GM19438 (cell line): ENCODE measurements around the gene NLRC5.
"Not testable (repeated sequence)": the region's sequence is repeated elsewhere in the genome, so short reads cannot be mapped to it uniquely, and the experiment has no call there.

Experiments used
- ATAC-seq: cut with Tn5 transposase; IDR thresholded peaks from one replicate; pipeline ENCODE4 v1.9.1; 2021; ENCODE audit warnings: low read depth; ENCODE audit not compliant: unreplicated experiment

Gene NLRC5

GRCh38 chr16:57092786-57093411 lies 103.5 kb downstream of the NLRC5 start:
- peak; percentile 57 for ATAC-seq

- no peak for ATAC-seq
Observed at GRCh38 chr16:57093666-57094564, 104.6 kb downstream of the NLRC5 start.

DNA sequence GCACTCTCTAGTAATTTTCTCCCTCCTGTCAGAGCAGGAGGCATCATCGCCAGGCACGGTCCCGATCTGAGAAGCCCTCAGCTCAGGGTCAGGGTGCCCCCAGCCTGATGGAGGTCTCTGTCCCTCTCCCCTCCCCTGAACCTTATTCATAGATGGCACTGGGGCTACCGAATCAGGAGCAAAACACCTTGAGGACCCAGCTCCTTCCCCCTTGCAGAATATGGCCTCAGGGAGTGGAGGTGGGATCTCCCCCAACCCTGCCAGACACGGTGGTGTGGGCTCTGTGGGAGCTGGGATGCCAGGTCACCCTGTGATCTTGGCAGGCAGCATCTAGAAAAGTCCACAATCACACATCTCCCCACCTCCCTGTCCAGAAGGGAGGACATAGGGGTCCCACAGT lies 105.6 kb downstream of the NLRC5 start:
- ATAC-seq = no peak

DNA sequence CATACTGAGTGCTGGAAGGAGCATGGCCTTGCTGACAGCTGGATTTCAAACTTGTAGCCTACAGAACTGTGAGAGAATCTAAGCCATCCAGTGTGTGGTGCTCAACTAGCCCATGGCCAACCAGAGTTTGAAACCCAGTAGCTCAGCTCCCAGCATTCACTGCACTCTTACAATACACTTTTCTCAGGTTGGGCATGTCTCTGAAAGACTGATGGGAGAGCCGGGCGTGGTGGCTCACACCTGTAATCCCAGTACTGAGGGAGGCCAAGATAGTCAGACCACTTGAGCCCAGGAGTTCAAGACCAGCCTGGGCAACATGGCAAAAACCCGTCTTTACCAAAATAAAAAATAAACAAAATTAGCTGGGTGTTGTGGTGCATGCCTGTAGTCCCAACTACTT lies 106.8 kb downstream of the NLRC5 start:
- ATAC-seq = no peak

DNA sequence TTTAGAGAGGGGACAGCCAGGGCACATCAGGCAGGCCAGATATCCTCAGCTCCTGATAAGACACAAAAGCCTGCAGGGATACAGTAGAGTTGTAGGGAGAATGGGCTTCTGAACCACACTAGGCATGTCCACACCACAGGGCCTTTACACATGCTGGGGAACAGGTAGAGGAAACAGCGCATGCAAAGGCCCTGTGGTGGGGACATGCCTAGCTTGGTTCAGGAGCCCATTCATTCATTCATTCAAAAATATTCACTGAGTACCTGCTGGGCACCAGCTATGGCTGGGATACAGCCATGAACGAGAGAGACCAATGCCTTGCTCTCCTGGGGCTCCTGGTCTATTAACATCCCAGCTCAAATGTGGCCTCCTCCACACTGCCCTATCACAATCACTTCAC lies 107.4 kb downstream of the NLRC5 start:
- ATAC-seq = no peak

- ATAC-seq = no peak
Observed at GRCh38 chr16:57098188-57098841, 109.0 kb downstream of the NLRC5 start.

GRCh38 chr16:57099965-57100364 lies 110.6 kb downstream of the NLRC5 start:
- not testable (repeated sequence) for ATAC-seq

DNA sequence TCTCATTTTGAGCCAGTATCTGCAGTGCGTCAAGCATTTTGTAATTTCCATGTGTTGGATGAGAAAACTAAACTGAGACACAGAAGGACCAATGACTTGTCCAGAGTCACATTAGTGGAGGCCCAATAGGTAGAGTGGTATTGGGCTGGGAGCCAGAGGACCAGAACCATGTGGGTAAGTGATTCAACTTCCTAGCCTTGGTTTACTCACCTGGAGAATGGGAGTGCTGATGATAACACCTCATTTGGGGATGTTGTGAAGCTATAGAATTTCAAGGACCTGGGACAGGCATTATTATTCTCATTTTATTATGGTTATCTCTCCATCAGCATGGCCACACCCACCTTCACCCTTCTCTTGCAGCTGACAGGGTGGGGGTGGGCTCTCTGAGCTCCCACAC lies 111.1 kb downstream of the NLRC5 start:
- ATAC-seq = no peak

- no peak for ATAC-seq
Observed at GRCh38 chr16:57102888-57103851, 113.8 kb downstream of the NLRC5 start.

DNA sequence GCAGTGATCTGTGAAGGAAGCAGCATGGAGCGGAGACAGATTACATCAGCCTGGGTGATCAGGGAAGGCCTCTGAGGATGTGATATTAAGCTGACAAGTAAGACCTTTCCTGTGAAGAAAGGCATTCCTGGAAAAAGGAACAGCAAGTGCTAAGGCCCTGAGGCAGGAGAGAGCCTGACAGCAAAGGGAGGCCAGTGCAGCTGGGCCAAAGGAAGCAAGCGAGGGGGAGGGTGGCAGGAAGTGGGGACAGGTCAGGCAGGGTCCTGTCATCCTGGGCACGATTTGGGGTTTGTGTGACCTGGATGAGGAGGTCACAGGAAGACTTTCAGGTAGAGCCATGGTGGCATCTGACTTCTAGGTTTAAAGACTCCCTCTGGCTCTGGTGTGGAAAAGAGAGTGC lies 115.3 kb downstream of the NLRC5 start:
- ATAC-seq = no peak

GRCh38 chr16:57105184-57105583 lies 115.8 kb downstream of the NLRC5 start:
- ATAC-seq = no peak

DNA sequence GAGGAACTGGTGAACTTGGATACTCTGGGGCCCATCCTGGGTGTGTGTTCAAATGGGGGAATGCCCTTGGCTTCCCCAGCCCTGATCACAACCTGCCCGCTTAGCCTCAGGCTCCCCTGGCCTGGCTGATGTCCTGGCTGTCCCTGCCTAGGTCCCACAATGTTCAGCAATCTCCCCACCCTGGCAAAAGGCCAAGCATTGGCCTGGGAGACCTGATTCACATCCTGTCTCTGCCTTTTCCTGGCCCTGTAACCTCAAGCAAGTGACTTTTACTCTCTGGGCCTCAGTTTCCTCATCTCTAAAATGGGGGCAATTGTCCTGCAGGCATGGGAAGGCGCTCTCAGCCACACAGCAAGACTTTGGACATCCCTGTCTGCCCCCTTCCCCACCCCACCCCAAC lies 117.4 kb downstream of the NLRC5 start:
- ATAC-seq = no peak

DNA sequence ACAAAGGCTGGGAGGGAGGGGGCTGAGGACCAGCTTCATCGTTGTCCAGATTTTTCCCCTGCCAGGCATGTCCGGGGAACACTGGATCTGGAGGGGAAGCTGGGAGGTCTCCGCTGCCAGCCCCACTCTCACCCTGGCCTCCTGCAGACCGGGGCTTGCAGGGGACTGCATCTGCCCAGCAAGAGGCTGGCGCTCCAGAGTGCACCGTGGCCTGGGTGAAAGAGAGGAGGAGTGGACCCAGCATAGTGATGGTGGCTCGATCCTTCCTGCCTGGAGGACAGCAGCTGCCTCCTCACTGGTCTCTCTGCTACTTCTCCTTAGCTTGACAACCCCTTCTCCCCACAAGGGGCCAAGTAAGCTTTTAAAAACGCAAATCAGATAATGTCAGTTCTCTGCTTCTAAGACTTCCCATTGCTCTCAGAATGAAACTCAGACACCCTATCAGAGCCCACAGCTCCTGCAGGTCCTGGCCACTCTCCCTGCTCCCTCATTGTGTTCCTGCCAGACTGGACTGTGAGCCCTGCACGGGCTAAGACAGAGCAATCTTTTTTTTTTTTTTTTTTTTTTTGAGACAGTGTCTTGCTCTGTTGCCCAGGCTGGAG lies 118.1 kb downstream of the NLRC5 start:
- ATAC-seq = no peak

DNA sequence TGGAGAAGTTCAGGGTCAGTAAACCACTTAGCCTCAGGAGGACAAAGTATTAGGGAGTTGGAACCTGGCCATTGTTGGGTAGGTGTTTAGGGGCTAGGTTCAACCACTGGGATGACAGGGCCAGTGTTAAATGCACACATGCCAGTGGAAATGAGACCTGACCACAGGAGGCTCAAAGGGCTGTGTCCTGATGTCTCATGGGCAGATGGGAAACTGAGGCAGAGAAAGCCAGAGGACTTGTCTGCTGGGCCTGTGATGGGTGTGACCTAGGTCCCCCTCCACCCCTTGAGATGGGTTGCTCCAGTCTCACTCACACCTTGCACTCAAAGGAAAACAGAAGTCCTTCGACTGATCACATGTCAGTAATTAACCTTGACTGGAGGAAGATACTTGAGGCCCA lies 119.1 kb downstream of the NLRC5 start:
- no peak for ATAC-seq

GRCh38 chr16:57109259-57110105 lies 120.1 kb downstream of the NLRC5 start:
- not testable (repeated sequence) for ATAC-seq

DNA sequence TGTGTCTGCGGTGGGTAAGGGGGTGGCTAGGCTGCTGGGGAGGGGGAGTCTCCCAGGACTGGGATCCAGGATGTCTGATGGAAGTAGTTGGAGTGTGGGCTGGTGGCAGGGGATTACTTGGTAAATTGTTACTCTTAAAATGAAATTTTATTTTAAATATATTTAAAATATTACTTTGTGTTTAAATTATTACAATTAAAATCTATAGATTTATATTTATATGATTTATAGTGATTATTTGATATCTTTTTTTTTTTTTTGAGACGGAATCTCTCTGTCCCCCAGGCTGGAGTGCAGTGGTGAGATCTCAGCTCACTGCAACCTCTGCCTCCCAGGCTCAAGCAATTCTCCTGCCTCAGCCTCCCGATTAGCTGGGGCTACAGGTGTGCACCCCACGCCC lies 121.6 kb downstream of the NLRC5 start:
- ATAC-seq = no peak

DNA sequence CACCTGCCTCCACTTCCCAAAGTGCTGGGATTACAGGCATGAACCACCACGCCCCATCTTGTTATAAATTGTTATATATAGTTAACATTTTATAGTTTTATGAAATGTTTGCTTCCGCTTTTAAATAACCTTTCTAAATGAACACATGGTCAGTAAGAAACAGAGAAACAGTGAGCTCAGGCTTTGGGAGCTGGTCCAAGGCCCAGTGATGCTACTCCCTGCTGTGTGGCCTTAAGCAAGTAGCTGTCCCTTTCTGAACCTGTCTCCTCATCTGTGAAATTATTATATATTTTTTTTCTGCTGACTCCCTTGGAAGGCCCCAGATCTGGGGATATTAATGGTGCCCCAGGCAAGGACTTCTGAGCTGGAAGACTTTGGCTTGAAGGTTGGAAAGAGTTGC lies 122.1 kb downstream of the NLRC5 start:
- ATAC-seq = no peak

- no peak for ATAC-seq
Observed at GRCh38 chr16:57112403-57113041, 123.2 kb downstream of the NLRC5 start.

DNA sequence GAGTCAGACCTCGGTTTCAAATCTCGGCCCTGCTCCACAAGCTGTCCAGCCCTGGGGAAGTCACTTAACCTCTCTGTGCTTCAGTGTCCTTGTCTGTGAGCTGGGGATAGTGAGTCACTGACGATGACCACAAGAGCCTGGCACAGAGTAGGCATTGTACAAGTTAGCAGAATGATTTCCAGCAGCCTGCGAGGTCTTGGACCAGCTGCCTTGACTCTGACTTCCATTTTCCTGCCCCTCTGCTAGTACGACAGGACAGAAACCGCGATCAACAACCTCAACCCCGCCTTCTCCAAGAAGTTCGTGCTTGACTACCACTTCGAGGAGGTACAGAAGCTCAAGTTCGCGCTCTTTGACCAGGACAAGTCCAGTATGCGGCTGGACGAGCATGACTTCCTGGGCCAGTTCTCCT lies 123.7 kb downstream of the NLRC5 start:
- ATAC-seq = no peak
